Astrocyte of the spinal cord (primary cell): ENCODE data around the gene FABP6.

Experiments used
- DNase-seq: peaks from one replicate; pipeline ENCODE4 v3.0.0; 2011; ENCODE audit warnings: low read depth, low spot score
- H3K4me3 ChIP-seq: 2 replicates; pipeline ENCODE4 v1.5.1; 2011; ENCODE audit warnings: low read depth, mild to moderate bottlenecking, low read length, moderate library complexity
- in situ Hi-C: cut with HindIII; loops from 2 replicates; pipeline ENCODE4 v1.10.0; 2017; ENCODE audit warnings: low sequenced_read_pairs
- TF ChIP-seq, protein P1 (sequence below): IDR thresholded peaks from 2 replicates; pipeline ENCODE4 v1.5.1; 2012; ENCODE audit warnings: low read depth, mild to moderate bottlenecking, low read length, inconsistent platforms

FABP6 gene

GRCh38 chr5:160213537-160213936 lies 15.8 kb upstream of the FABP6 start:
- in situ Hi-C loops, result no loop called here
- TF ChIP-seq, protein P1, sequence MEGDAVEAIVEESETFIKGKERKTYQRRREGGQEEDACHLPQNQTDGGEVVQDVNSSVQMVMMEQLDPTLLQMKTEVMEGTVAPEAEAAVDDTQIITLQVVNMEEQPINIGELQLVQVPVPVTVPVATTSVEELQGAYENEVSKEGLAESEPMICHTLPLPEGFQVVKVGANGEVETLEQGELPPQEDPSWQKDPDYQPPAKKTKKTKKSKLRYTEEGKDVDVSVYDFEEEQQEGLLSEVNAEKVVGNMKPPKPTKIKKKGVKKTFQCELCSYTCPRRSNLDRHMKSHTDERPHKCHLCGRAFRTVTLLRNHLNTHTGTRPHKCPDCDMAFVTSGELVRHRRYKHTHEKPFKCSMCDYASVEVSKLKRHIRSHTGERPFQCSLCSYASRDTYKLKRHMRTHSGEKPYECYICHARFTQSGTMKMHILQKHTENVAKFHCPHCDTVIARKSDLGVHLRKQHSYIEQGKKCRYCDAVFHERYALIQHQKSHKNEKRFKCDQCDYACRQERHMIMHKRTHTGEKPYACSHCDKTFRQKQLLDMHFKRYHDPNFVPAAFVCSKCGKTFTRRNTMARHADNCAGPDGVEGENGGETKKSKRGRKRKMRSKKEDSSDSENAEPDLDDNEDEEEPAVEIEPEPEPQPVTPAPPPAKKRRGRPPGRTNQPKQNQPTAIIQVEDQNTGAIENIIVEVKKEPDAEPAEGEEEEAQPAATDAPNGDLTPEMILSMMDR, result no peak
- H3K4me3 ChIP-seq, result no peak overlapping the region
- DNase-seq, result no peak

GRCh38 chr5:160219356-160219755 lies 9.9 kb upstream of the FABP6 start:
- no peak overlapping the region for H3K4me3 ChIP-seq
- TF ChIP-seq, protein P1, result no peak
- in situ Hi-C loops, result no loop called here
- DNase-seq, result no peak

DNA sequence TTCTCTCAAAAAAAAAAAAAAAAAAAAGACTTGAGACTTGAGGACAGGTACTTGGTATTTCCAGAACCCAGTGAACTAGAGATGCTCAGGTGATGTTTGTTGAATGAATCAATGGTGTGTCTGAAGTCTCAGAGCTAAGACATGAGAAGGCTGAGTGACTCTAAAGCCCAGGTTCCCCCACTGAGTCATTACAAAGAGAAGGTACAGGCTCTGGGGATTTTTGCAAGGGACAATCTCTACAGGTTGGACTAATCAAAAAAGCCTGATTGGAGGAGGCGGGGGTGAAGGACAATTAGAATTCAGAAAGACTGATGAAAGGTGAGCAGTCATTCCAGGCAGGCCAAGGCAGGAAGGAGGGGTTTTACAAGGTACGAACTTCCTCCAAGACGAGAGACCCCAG lies 8.2 kb upstream of the FABP6 start:
- TF ChIP-seq, protein P1, result no peak
- DNase-seq, result no peak
- in situ Hi-C loops, result no loop called here
- H3K4me3 ChIP-seq, result no peak overlapping the region

- H3K4me3 ChIP-seq, result no peak overlapping the region
- in situ Hi-C loops, result no loop called here
- no peak for DNase-seq
- TF ChIP-seq, protein P1, result no peak
Observed at GRCh38 chr5:160227012-160227411, 2.3 kb upstream of the FABP6 start.

DNA sequence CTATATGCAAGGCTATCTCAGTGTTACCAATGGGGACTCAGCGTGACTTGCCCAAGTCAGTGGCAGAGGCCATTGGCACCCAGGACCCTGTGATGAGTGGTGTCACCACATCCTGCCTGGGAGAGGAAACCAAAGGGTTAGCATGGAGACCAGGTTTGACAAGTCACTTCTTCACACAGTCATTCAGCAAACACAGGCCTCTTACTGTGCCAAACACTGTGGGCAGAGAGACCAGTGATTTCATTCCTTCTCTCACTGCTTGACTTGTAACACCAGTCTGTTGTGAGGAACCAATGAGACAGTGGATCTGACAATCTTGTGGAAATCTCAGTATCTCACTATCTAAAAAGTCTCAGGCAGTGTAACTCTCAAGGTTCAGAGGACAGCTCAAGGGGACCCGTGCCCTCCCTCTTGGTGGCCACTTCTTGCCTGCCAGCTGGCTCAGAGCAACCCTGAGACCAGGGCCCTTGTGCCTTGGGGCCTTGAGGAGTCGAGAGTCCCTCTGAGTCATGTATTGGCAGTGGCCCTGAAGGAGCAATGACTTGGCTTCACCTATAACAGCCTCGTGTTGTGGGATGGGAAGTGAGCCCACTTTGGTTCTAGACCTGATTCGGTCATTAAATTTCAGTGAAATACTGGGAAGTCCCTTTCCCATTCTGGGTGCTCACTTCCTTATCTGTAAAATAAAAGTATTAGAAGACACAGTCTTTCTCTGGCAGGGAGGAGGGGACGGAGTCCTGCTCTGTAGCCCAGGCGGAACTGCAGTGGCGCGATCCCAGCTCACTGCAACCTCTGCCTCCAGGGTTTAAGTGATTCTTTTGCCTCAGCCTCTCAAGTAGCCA lies 1.6 kb downstream of the FABP6 start:
- H3K4me3 ChIP-seq, result no peak overlapping the region
- TF ChIP-seq, protein P1, result no peak
- peak; percentile 56 for DNase-seq
- in situ Hi-C loops, result no loop called here

- H3K4me3 ChIP-seq, result no peak overlapping the region
- DNase-seq, result no peak
- in situ Hi-C loops, result no loop called here
- TF ChIP-seq, protein P1, result no peak
Observed at GRCh38 chr5:160231783-160232342, 2.6 kb downstream of the FABP6 start.
